ENCODE data around the gene TRPT1.

The TRPT1 gene

GRCh38 chr11:64244107-64244506, 18.1 kb upstream of the TRPT1 start:
- H3K4me3 ChIP-seq (ENCODE audit: low read depth, low read length) = no peak overlapping the region
- TF ChIP-seq ZNF248 (tag by site-specific recombination; IDR thresholded peaks at IDR 0.05) = no peak
- TF ChIP-seq, protein P1, sequence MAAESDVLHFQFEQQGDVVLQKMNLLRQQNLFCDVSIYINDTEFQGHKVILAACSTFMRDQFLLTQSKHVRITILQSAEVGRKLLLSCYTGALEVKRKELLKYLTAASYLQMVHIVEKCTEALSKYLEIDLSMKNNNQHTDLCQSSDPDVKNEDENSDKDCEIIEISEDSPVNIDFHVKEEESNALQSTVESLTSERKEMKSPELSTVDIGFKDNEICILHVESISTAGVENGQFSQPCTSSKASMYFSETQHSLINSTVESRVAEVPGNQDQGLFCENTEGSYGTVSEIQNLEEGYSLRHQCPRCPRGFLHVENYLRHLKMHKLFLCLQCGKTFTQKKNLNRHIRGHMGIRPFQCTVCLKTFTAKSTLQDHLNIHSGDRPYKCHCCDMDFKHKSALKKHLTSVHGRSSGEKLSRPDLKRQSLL (tag by site-specific recombination; IDR thresholded peaks at IDR 0.05) = 0 out of 2 replicates have a peak, but pooled peaks have one; percentile 18
- peak; percentile 68; the same call in 1 of the 2 replicates for TF ChIP-seq GLIS2 (tag by site-specific recombination; IDR thresholded peaks at IDR 0.05)
- peaks cover 0 to 20% of the 10 kb centered on the region in 2 experiments; a peak in 1 of 3 replicates for H3K36me3 ChIP-seq (ENCODE audit: control insufficient read depth in 2 of 2, insufficient read depth in 1 of 2, low read length in 2 of 2)
- no peaks in the 10 kb centered on the region for H3K4me1 ChIP-seq (ENCODE audit: control insufficient read depth, insufficient read depth, low read length)
- ChIA-PET CTCF (interaction anchor here (0.5 to 2.2 kb wide), 7 partner anchors 11 to 62 kb away, joined by 3 to 13 read pairs (median 4); partner anchors contain the start of gene FERMT3), POLR2A (interaction anchor here (0.8 to 7.2 kb wide), 11 partner anchors 8 to 73 kb away, joined by 3 to 96 read pairs (median 4); partner anchors contain the start of genes BAD, NUDT22, PRDX5 and STIP1)
- no peak overlapping the region for H3K27ac ChIP-seq (ENCODE audit: extremely low read depth, low read depth, low read length)
- H3K9me3 ChIP-seq (ENCODE audit: control insufficient read depth, insufficient read depth, low read depth, low read length) = no peaks in the 10 kb centered on the region

DNA sequence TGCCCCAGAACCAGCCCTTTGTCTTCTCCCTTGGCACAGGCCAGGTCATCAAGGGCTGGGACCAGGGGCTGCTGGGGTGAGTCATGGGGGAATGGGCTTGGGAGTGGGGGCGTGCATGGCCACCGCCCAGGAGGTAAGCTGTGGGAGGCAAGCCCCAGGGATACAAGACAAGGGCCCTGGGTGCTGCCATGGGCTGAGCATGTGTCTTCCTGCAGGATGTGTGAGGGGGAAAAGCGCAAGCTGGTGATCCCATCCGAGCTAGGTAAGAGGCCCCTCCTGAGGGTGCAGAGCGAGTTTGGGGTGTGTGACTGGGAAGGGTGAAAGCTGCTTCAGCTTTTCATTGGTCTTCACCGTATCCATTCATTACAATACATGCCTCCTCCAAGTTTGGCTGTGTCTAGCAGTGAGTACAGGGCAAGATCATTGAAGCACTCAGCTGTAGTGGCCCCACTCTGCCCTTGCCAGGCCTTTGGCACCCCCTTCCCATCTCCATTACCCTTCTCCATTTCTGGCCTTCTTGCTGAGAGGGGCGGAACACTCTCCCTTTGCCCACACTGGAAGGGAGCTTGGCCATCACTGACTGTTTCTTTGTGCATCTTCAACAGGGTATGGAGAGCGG, 17.4 kb upstream of the TRPT1 start:
- H3K36me3 ChIP-seq (ENCODE audit: control insufficient read depth in 2 of 2, insufficient read depth in 1 of 2, low read length in 2 of 2) = peaks cover 0 to 27% of the 10 kb centered on the region in 2 experiments; a peak in 1 of 3 replicates
- no peak overlapping the region for H3K4me3 ChIP-seq (ENCODE audit: low read depth, low read length)
- TF ChIP-seq GLIS2 (tag by site-specific recombination; IDR thresholded peaks at IDR 0.05) = peak; percentile 49
- peak; percentile 73 for TF ChIP-seq ZNF600 (tag by site-specific recombination; IDR thresholded peaks at IDR 0.05)
- TF ChIP-seq ZNF560 (tag by site-specific recombination; IDR thresholded peaks at IDR 0.05; ENCODE audit: borderline replicate concordance) = no peak
- TF ChIP-seq KLF17 (tag by site-specific recombination; IDR thresholded peaks at IDR 0.05) = peak; percentile 23; the same call in 1 of the 2 replicates
- TF ChIP-seq SP2 (tag by site-specific recombination; IDR thresholded peaks at IDR 0.05) = peak; percentile 14; the same call in 1 of the 2 replicates
- TF ChIP-seq ZFHX2 (tag by site-specific recombination; conservative IDR thresholded peaks at IDR 0.05) = peak; percentile 74
- no peak for TF ChIP-seq ZNF19 (tag by site-specific recombination; IDR thresholded peaks at IDR 0.05; ENCODE audit: low read depth)
- TF ChIP-seq KLF8 (tag by site-specific recombination; IDR thresholded peaks at IDR 0.05) = peak; percentile 28; the same call in 1 of the 2 replicates
- TF ChIP-seq GLIS1 (tag by site-specific recombination; IDR thresholded peaks at IDR 0.05) = peak; percentile 87
- peak; percentile 39; the same call in 1 of the 2 replicates for TF ChIP-seq ZBTB20 (tag by site-specific recombination; IDR thresholded peaks at IDR 0.05)
- TF ChIP-seq, protein P2, sequence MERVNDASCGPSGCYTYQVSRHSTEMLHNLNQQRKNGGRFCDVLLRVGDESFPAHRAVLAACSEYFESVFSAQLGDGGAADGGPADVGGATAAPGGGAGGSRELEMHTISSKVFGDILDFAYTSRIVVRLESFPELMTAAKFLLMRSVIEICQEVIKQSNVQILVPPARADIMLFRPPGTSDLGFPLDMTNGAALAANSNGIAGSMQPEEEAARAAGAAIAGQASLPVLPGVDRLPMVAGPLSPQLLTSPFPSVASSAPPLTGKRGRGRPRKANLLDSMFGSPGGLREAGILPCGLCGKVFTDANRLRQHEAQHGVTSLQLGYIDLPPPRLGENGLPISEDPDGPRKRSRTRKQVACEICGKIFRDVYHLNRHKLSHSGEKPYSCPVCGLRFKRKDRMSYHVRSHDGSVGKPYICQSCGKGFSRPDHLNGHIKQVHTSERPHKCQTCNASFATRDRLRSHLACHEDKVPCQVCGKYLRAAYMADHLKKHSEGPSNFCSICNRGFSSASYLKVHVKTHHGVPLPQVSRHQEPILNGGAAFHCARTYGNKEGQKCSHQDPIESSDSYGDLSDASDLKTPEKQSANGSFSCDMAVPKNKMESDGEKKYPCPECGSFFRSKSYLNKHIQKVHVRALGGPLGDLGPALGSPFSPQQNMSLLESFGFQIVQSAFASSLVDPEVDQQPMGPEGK (tag by site-specific recombination; IDR thresholded peaks at IDR 0.05) = peak; percentile 60
- TF ChIP-seq KLF1 (tag by site-specific recombination; IDR thresholded peaks at IDR 0.05) = 0 out of 2 replicates have a peak, but pooled peaks have one; percentile 33
- TF ChIP-seq ZNF549 (tag by site-specific recombination; IDR thresholded peaks at IDR 0.05) = no peak
- TF ChIP-seq ZBTB7A (tag by site-specific recombination; IDR thresholded peaks at IDR 0.05; ENCODE audit: low read depth) = no peak
- TF ChIP-seq ZNF747 (tag by site-specific recombination; IDR thresholded peaks at IDR 0.05) = no peak
- H3K9me3 ChIP-seq (ENCODE audit: control insufficient read depth, insufficient read depth, low read depth, low read length) = no peaks in the 10 kb centered on the region
- ChIA-PET POLR2A (interaction anchor here (0.8 to 7.2 kb wide), 10 partner anchors 8 to 74 kb away, joined by 3 to 96 read pairs (median 4); partner anchors contain the start of genes BAD, ESRRA, PRDX5 and STIP1), CTCF (interaction anchor here (0.6 to 2.2 kb wide), 7 partner anchors 8 to 112 kb away, joined by 3 to 13 read pairs (median 5); partner anchors contain the start of genes FERMT3 and PLCB3)
- no peaks in the 10 kb centered on the region for H3K4me1 ChIP-seq (ENCODE audit: control insufficient read depth, insufficient read depth, low read length)
- H3K27ac ChIP-seq (ENCODE audit: extremely low read depth, low read depth, low read length) = no peak overlapping the region

All from HEK293 (cell line).